Neural cell (in vitro differentiated cells): ENCODE results near the gene NGEF. TPM values are rescaled to one million over a fixed set of nuclear protein-coding genes. Genes with fewer than 3 reads are reported as not detected.

Experiments used
- H2AFZ ChIP-seq: fragments of 200-600, 300-800 bp; sonication (generic), shearing (Covaris generic); 2 replicates; pipeline ENCODE4 v1.6.0; 2014; ENCODE audit warnings: low read depth, mild to moderate bottlenecking, antibody characterized with exemption, low read length, moderate library complexity
- H3F3A ChIP-seq: fragments of 200-600 bp; shearing (Covaris generic); 2 replicates; pipeline ENCODE4 v1.6.1; 2016; ENCODE audit warnings: mild to moderate bottlenecking, moderate library complexity, mixed read lengths, antibody characterized with exemption, low read length; ENCODE audit not compliant: insufficient read depth, poor library complexity, severe bottlenecking
- H3K27ac ChIP-seq: fragments of 200-600, 300-800 bp; sonication (generic), shearing (Covaris generic); 2 replicates; pipeline ENCODE4 v1.5.1; 2014; ENCODE audit warnings: mild to moderate bottlenecking, low read length, moderate library complexity
- H3K27me3 ChIP-seq: fragments of 300-800, 200-600 bp; sonication (generic), shearing (Covaris generic); 2 replicates; pipeline ENCODE4 v1.6.0; 2014; ENCODE audit warnings: mild to moderate bottlenecking, low read depth, low read length, moderate library complexity; ENCODE audit not compliant: insufficient read depth
- H3K36me3 ChIP-seq: fragments of 300-800, 200-600 bp; sonication (generic), shearing (Covaris generic); 2 replicates; pipeline ENCODE4 v1.5.1; 2014; ENCODE audit warnings: mild to moderate bottlenecking, antibody characterized with exemption, low read length, moderate library complexity; ENCODE audit not compliant: insufficient read depth
- H3K4me2 ChIP-seq: fragments of 300-800, 200-600 bp; sonication (generic), shearing (Covaris generic); 2 replicates; pipeline ENCODE4 v1.6.0; 2014; ENCODE audit warnings: mild to moderate bottlenecking, low read length
- H3K4me3 ChIP-seq: fragments of 300-800, 200-600 bp; sonication (generic), shearing (Covaris generic); 2 replicates; pipeline ENCODE4 v1.5.1; 2014; ENCODE audit warnings: mild to moderate bottlenecking, low read length, moderate library complexity
- H3K79me2 ChIP-seq: fragments of 200-600 bp; shearing (Covaris generic); replicated peaks from 2 replicates; pipeline ENCODE4 v1.6.0; 2014; ENCODE audit warnings: mild to moderate bottlenecking, low read length, moderate library complexity; ENCODE audit not compliant: insufficient read depth
- H3K9ac ChIP-seq: fragments of 300-800, 200-600 bp; sonication (generic), shearing (Covaris generic); 2 replicates; pipeline ENCODE4 v1.6.1; 2016; ENCODE audit warnings: mild to moderate bottlenecking, low read length, mixed read lengths
- H3K9me2 ChIP-seq: fragments of 200-600 bp; shearing (Covaris generic); 2 replicates; pipeline ENCODE4 v1.6.1; 2016; ENCODE audit warnings: mild to moderate bottlenecking, low read length, mixed read lengths; ENCODE audit not compliant: insufficient read depth
- H3K9me3 ChIP-seq: fragments of 200-600, 300-800 bp; sonication (generic), shearing (Covaris generic); 2 replicates; pipeline ENCODE4 v1.6.1; 2016; ENCODE audit warnings: mild to moderate bottlenecking, mixed run types, low read length, moderate library complexity, mixed read lengths
- H4K20me1 ChIP-seq: fragments of 200-600 bp; shearing (Covaris generic); 2 replicates; pipeline ENCODE4 v1.6.1; 2016; ENCODE audit warnings: mild to moderate bottlenecking, mixed run types; ENCODE audit not compliant: insufficient read depth
- CTCF ChIP-seq: fragments of 450-650 bp; IDR thresholded peaks from 2 replicates; pipeline ENCODE4 v1.5.1; 2014; ENCODE audit warnings: antibody characterized with exemption, mild to moderate bottlenecking, moderate library complexity; ENCODE audit not compliant: poor library complexity, severe bottlenecking
- EP300 ChIP-seq: fragments of 450-650 bp; conservative IDR thresholded peaks from 2 replicates; pipeline ENCODE4 v1.6.1; 2014; ENCODE audit warnings: antibody characterized with exemption, mild to moderate bottlenecking, moderate library complexity; ENCODE audit not compliant: poor library complexity, severe bottlenecking
- EZH2 ChIP-seq: fragments of 200-600, 300-800 bp; shearing (Covaris generic), sonication (generic); IDR thresholded peaks from 2 replicates; pipeline ENCODE4 v1.6.1; 2014; ENCODE audit warnings: antibody characterized with exemption, low read length, borderline replicate concordance, mild to moderate bottlenecking; ENCODE audit not compliant: insufficient read depth, poor library complexity, severe bottlenecking
- MXI1 ChIP-seq: fragments of 450-650 bp; conservative IDR thresholded peaks from 2 replicates; pipeline ENCODE4 v1.6.1; 2014; ENCODE audit warnings: antibody characterized with exemption, mild to moderate bottlenecking; ENCODE audit not compliant: poor library complexity, severe bottlenecking
- POLR2AphosphoS5 ChIP-seq: IDR thresholded peaks from 2 replicates; pipeline ENCODE4 v1.6.1; 2012
- RAD21 ChIP-seq: fragments of 450-650 bp; conservative IDR thresholded peaks from 2 replicates; pipeline ENCODE4 v1.6.1; 2014; ENCODE audit warnings: antibody characterized with exemption, mild to moderate bottlenecking, moderate library complexity
- REST ChIP-seq: IDR thresholded peaks from 2 replicates; pipeline ENCODE4 v1.6.1; 2012; ENCODE audit warnings: borderline replicate concordance
- SMC3 ChIP-seq: fragments of 450-650 bp; conservative IDR thresholded peaks from 2 replicates; pipeline ENCODE4 v1.6.1; 2014; ENCODE audit warnings: antibody characterized with exemption, mild to moderate bottlenecking, moderate library complexity; ENCODE audit not compliant: poor library complexity
- TAF1 ChIP-seq: IDR thresholded peaks from 2 replicates; pipeline ENCODE4 v1.6.1; 2012; ENCODE audit warnings: low read depth
- polyA plus RNA-seq: library from polyadenylated mRNA; depleted of rRNA; stranded (reverse); fragments of >200 nt; gene quantifications from 2 replicates; pipeline ENCODE4 v1.2.3, GENCODE V29; 2014

The NGEF gene
- polyA plus RNA-seq, 1 donor from 2014 or later, result 5.2 TPM

- no peak overlapping the region for H3K4me2 ChIP-seq
- no peak overlapping the region for H3K4me3 ChIP-seq
- H3K9ac ChIP-seq, result no peak overlapping the region
- H3K79me2 ChIP-seq, result no peaks in the 10 kb centered on the region
- no peaks in the 10 kb centered on the region for H3K36me3 ChIP-seq
- no peaks in the 10 kb centered on the region for H3F3A ChIP-seq
- no peak overlapping the region for H3K27ac ChIP-seq
- H3K9me2 ChIP-seq, result no peaks in the 10 kb centered on the region
- H4K20me1 ChIP-seq, result no peaks in the 10 kb centered on the region
- TF ChIP-seq MXI1, result no peak
- no peak for TF ChIP-seq SMC3
- TF ChIP-seq REST, result no peak
- no peak for TF ChIP-seq POLR2AphosphoS5
- TF ChIP-seq CTCF, result no peak
- no peak for TF ChIP-seq EP300
- TF ChIP-seq RAD21, result no peak
- no peak for TF ChIP-seq EZH2
- TF ChIP-seq TAF1, result no peak
- no peaks in the 10 kb centered on the region for H3K27me3 ChIP-seq
- H3K9me3 ChIP-seq, result no peaks in the 10 kb centered on the region
- no peak overlapping the region for H2AFZ ChIP-seq
Observed at GRCh38 chr2:232884549-232885263, 128.3 kb downstream of the NGEF start.

GRCh38 chr2:232884001-232884421 is 129.0 kb downstream of the NGEF start:
- H2AFZ ChIP-seq, result no peak overlapping the region
- no peaks in the 10 kb centered on the region for H3F3A ChIP-seq
- H3K27ac ChIP-seq, result no peak overlapping the region
- no peaks in the 10 kb centered on the region for H3K79me2 ChIP-seq
- no peak overlapping the region for H3K4me2 ChIP-seq
- H3K36me3 ChIP-seq, result no peaks in the 10 kb centered on the region
- no peak overlapping the region for H3K9ac ChIP-seq
- H3K27me3 ChIP-seq, result no peaks in the 10 kb centered on the region
- no peaks in the 10 kb centered on the region for H3K9me3 ChIP-seq
- H4K20me1 ChIP-seq, result no peaks in the 10 kb centered on the region
- H3K9me2 ChIP-seq, result no peaks in the 10 kb centered on the region
- TF ChIP-seq MXI1 (no peak), REST (no peak), RAD21 (no peak), EZH2 (no peak), POLR2AphosphoS5 (no peak), TAF1 (no peak), CTCF (no peak), EP300 (no peak)
- H3K4me3 ChIP-seq, result no peak overlapping the region
